ENCODE measurements around the gene KSR1. TPM values are rescaled to one million over a fixed set of nuclear protein-coding genes. Genes with fewer than 3 reads are reported as not detected.

The KSR1 gene
- total and polyA plus RNA-seq, 9 donors: 43.3 to 112 (median 71.6) TPM

- Histone ChIP-seq H3K4me1 (ENCODE audit: control insufficient read depth, insufficient read depth, low read length) (peaks cover 62% of the 10 kb centered on the region), H3K27ac (ENCODE audit: low read length) (no peak overlapping the region), H3K36me3 (ENCODE audit: control insufficient read depth, insufficient read depth, low read length) (peaks cover 61% of the 10 kb centered on the region), H3K9me3 (replicated peaks; ENCODE audit: control insufficient read depth, low read depth, low read length) (no peaks in the 10 kb centered on the region), H3K27me3 (ENCODE audit: control insufficient read depth, insufficient read depth, low read length) (no peaks in the 10 kb centered on the region), H3K4me3 (ENCODE audit: low read length) (no peak overlapping the region)
- DNase-seq: no peak
- 80% methylated on average over 16 of the region's 18 CpGs for WGBS (ENCODE audit: insufficient coverage)
These were observed 126.4 kb downstream of the KSR1 start for GRCh38 chr17:27582696-27583095.

GRCh38 chr17:27585153-27585681 is 129.0 kb downstream of the KSR1 start:
- Histone ChIP-seq H3K9me3 (replicated peaks; ENCODE audit: control insufficient read depth, low read depth, low read length) (no peaks in the 10 kb centered on the region), H3K36me3 (ENCODE audit: control insufficient read depth, insufficient read depth, low read length) (peaks cover 72% of the 10 kb centered on the region), H3K4me1 (ENCODE audit: control insufficient read depth, insufficient read depth, low read length) (peaks cover 41% of the 10 kb centered on the region), H3K4me3 (ENCODE audit: low read length) (no peak overlapping the region), H3K27me3 (ENCODE audit: control insufficient read depth, insufficient read depth, low read length) (no peaks in the 10 kb centered on the region), H3K27ac (ENCODE audit: low read length) (no peak overlapping the region)
- no peak for DNase-seq
- whole genome bisulfite sequencing (ENCODE audit: insufficient coverage): 73% methylated on average over 7 of the region's 9 CpGs

GRCh38 chr17:27585792-27586191 is 129.5 kb downstream of the KSR1 start:
- no peak for DNase-seq
- H3K4me3 ChIP-seq (ENCODE audit: low read length): no peak overlapping the region
- no peaks in the 10 kb centered on the region for H3K27me3 ChIP-seq (ENCODE audit: control insufficient read depth, insufficient read depth, low read length)
- WGBS (ENCODE audit: insufficient coverage): 69% methylated on average over 4 of the region's 5 CpGs
- H3K9me3 ChIP-seq (replicated peaks; ENCODE audit: control insufficient read depth, low read depth, low read length): no peaks in the 10 kb centered on the region
- H3K4me1 ChIP-seq (ENCODE audit: control insufficient read depth, insufficient read depth, low read length): peaks cover 40% of the 10 kb centered on the region
- peaks cover 74% of the 10 kb centered on the region for H3K36me3 ChIP-seq (ENCODE audit: control insufficient read depth, insufficient read depth, low read length)
- H3K27ac ChIP-seq (ENCODE audit: low read length): peak overlapping the region; percentile 31

- H3K9me3 ChIP-seq (replicated peaks; ENCODE audit: control insufficient read depth, low read depth, low read length): no peaks in the 10 kb centered on the region
- H3K4me1 ChIP-seq (ENCODE audit: control insufficient read depth, insufficient read depth, low read length): peaks cover 40% of the 10 kb centered on the region
- 34% methylated on average over 4 of the region's 8 CpGs for WGBS (ENCODE audit: insufficient coverage)
- peak overlapping the region; percentile 38 for H3K27ac ChIP-seq (ENCODE audit: low read length)
- H3K27me3 ChIP-seq (ENCODE audit: control insufficient read depth, insufficient read depth, low read length): no peaks in the 10 kb centered on the region
- no peak overlapping the region for H3K4me3 ChIP-seq (ENCODE audit: low read length)
- peaks cover 77% of the 10 kb centered on the region for H3K36me3 ChIP-seq (ENCODE audit: control insufficient read depth, insufficient read depth, low read length)
- peak; percentile 61 for DNase-seq
These were observed 130.0 kb downstream of the KSR1 start for GRCh38 chr17:27586203-27586721.

GRCh38 chr17:27588354-27588753 is 132.1 kb downstream of the KSR1 start:
- no peak for DNase-seq
- no peaks in the 10 kb centered on the region for H3K9me3 ChIP-seq (replicated peaks; ENCODE audit: control insufficient read depth, low read depth, low read length)
- WGBS (ENCODE audit: insufficient coverage): 95% methylated on average over 13 of the region's 15 CpGs
- peaks cover 81% of the 10 kb centered on the region for H3K36me3 ChIP-seq (ENCODE audit: control insufficient read depth, insufficient read depth, low read length)
- peaks cover 49% of the 10 kb centered on the region for H3K4me1 ChIP-seq (ENCODE audit: control insufficient read depth, insufficient read depth, low read length)
- no peaks in the 10 kb centered on the region for H3K27me3 ChIP-seq (ENCODE audit: control insufficient read depth, insufficient read depth, low read length)
- H3K27ac ChIP-seq (ENCODE audit: low read length): no peak overlapping the region
- no peak overlapping the region for H3K4me3 ChIP-seq (ENCODE audit: low read length)

- H3K4me1 ChIP-seq (ENCODE audit: control insufficient read depth, insufficient read depth, low read length): peaks cover 49% of the 10 kb centered on the region
- no peaks in the 10 kb centered on the region for H3K27me3 ChIP-seq (ENCODE audit: control insufficient read depth, insufficient read depth, low read length)
- H3K27ac ChIP-seq (ENCODE audit: low read length): peak overlapping the region; percentile 81
- H3K36me3 ChIP-seq (ENCODE audit: control insufficient read depth, insufficient read depth, low read length): peaks cover 85% of the 10 kb centered on the region
- H3K9me3 ChIP-seq (replicated peaks; ENCODE audit: control insufficient read depth, low read depth, low read length): no peaks in the 10 kb centered on the region
- DNase-seq: no peak
- H3K4me3 ChIP-seq (ENCODE audit: low read length): no peak overlapping the region
- WGBS (ENCODE audit: insufficient coverage): 94% methylated on average over 2 of the region's 3 CpGs
These were observed 134.6 kb downstream of the KSR1 start for GRCh38 chr17:27590864-27591263.

GRCh38 chr17:27591986-27592385 is 135.7 kb downstream of the KSR1 start:
- peak; percentile 41 for DNase-seq
- Histone ChIP-seq H3K9me3 (replicated peaks; ENCODE audit: control insufficient read depth, low read depth, low read length) (no peaks in the 10 kb centered on the region), H3K36me3 (ENCODE audit: control insufficient read depth, insufficient read depth, low read length) (peaks cover 86% of the 10 kb centered on the region), H3K27me3 (ENCODE audit: control insufficient read depth, insufficient read depth, low read length) (no peaks in the 10 kb centered on the region), H3K4me3 (ENCODE audit: low read length) (no peak overlapping the region), H3K27ac (ENCODE audit: low read length) (peak overlapping the region; percentile 81), H3K4me1 (ENCODE audit: control insufficient read depth, insufficient read depth, low read length) (peaks cover 41% of the 10 kb centered on the region)
- WGBS (ENCODE audit: insufficient coverage): no CpG with 5 or more reads among the region's 3 CpGs

- 77% methylated on average over 7 of the region's 9 CpGs for WGBS (ENCODE audit: insufficient coverage)
These were observed 137.1 kb downstream of the KSR1 start for GRCh38 chr17:27593232-27593856.

GRCh38 chr17:27593857-27594255 is 137.6 kb downstream of the KSR1 start:
- no peak for DNase-seq
- Histone ChIP-seq H3K4me1 (ENCODE audit: control insufficient read depth, insufficient read depth, low read length) (peaks cover 41% of the 10 kb centered on the region), H3K27me3 (ENCODE audit: control insufficient read depth, insufficient read depth, low read length) (no peaks in the 10 kb centered on the region), H3K27ac (ENCODE audit: low read length) (peak overlapping the region; percentile 40), H3K9me3 (replicated peaks; ENCODE audit: control insufficient read depth, low read depth, low read length) (no peaks in the 10 kb centered on the region), H3K4me3 (ENCODE audit: low read length) (no peak overlapping the region), H3K36me3 (ENCODE audit: control insufficient read depth, insufficient read depth, low read length) (peaks cover 86% of the 10 kb centered on the region)
- WGBS (ENCODE audit: insufficient coverage): 92% methylated on average over 2 of the region's 3 CpGs

More at GRCh38 chr17:27593232-27593856, 137.1 kb downstream of the KSR1 start:
- H3K4me1 ChIP-seq (ENCODE audit: control insufficient read depth, insufficient read depth, low read length): peaks cover 41% of the 10 kb centered on the region
- peaks cover 87% of the 10 kb centered on the region for H3K36me3 ChIP-seq (ENCODE audit: control insufficient read depth, insufficient read depth, low read length)
- no peaks in the 10 kb centered on the region for H3K9me3 ChIP-seq (replicated peaks; ENCODE audit: control insufficient read depth, low read depth, low read length)
- no peak for DNase-seq
- H3K4me3 ChIP-seq (ENCODE audit: low read length): no peak overlapping the region
- H3K27ac ChIP-seq (ENCODE audit: low read length): peak overlapping the region; percentile 81
- no peaks in the 10 kb centered on the region for H3K27me3 ChIP-seq (ENCODE audit: control insufficient read depth, insufficient read depth, low read length)

- peaks cover 79% of the 10 kb centered on the region for H3K36me3 ChIP-seq (ENCODE audit: control insufficient read depth, insufficient read depth, low read length)
- H3K9me3 ChIP-seq (replicated peaks; ENCODE audit: control insufficient read depth, low read depth, low read length): no peaks in the 10 kb centered on the region
- no peak overlapping the region for H3K27ac ChIP-seq (ENCODE audit: low read length)
- WGBS (ENCODE audit: insufficient coverage): no CpG with 5 or more reads among the region's 2 CpGs
- no peak for DNase-seq
- no peak overlapping the region for H3K4me3 ChIP-seq (ENCODE audit: low read length)
- peaks cover 41% of the 10 kb centered on the region for H3K4me1 ChIP-seq (ENCODE audit: control insufficient read depth, insufficient read depth, low read length)
- H3K27me3 ChIP-seq (ENCODE audit: control insufficient read depth, insufficient read depth, low read length): no peaks in the 10 kb centered on the region
These were observed 139.0 kb downstream of the KSR1 start for GRCh38 chr17:27595208-27595607.
